ENCODE data around the gene MYO16. TPM values are rescaled to one million over a fixed set of nuclear protein-coding genes. Genes with fewer than 3 reads are reported as not detected.

The MYO16 gene
- total RNA-seq, 1 donor from 2014 or later: not detected

DNA sequence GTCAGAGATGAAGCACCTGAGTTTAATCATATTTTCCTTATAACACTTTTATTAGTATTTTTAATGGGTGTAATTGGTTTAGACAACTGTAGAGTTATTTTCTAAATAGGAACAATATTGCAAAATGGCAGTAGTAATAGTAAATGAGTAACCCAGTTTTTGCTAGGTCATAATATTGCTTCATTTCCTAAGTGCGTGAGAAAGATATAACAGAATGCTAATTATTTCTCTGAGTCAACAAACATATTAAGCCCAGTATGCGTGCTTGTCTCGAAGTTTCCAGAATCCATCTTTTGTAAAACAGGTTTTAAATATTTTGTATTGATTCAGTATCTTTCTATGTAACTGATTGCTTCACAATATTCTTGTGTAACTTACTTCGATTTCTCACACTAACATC lies 315.3 kb downstream of the MYO16 start:
- FAIRE-seq (no peak), DNase-seq (ENCODE audit: low read depth) (peak; percentile 93)
- H3K4me3 ChIP-seq (ENCODE audit: low read depth, low read length): no peak overlapping the region
- H3K27me3 ChIP-seq (ENCODE audit: control insufficient read depth, insufficient read depth, low read length): no peaks in the 10 kb centered on the region
- TF ChIP-seq, protein P1, sequence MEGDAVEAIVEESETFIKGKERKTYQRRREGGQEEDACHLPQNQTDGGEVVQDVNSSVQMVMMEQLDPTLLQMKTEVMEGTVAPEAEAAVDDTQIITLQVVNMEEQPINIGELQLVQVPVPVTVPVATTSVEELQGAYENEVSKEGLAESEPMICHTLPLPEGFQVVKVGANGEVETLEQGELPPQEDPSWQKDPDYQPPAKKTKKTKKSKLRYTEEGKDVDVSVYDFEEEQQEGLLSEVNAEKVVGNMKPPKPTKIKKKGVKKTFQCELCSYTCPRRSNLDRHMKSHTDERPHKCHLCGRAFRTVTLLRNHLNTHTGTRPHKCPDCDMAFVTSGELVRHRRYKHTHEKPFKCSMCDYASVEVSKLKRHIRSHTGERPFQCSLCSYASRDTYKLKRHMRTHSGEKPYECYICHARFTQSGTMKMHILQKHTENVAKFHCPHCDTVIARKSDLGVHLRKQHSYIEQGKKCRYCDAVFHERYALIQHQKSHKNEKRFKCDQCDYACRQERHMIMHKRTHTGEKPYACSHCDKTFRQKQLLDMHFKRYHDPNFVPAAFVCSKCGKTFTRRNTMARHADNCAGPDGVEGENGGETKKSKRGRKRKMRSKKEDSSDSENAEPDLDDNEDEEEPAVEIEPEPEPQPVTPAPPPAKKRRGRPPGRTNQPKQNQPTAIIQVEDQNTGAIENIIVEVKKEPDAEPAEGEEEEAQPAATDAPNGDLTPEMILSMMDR (IDR thresholded peaks at IDR 0.05; ENCODE audit: insufficient read depth, low read length, severe bottlenecking): no peak
- no peaks in the 10 kb centered on the region for H3K36me3 ChIP-seq (ENCODE audit: control insufficient read depth, insufficient read depth, low read length)

DNA sequence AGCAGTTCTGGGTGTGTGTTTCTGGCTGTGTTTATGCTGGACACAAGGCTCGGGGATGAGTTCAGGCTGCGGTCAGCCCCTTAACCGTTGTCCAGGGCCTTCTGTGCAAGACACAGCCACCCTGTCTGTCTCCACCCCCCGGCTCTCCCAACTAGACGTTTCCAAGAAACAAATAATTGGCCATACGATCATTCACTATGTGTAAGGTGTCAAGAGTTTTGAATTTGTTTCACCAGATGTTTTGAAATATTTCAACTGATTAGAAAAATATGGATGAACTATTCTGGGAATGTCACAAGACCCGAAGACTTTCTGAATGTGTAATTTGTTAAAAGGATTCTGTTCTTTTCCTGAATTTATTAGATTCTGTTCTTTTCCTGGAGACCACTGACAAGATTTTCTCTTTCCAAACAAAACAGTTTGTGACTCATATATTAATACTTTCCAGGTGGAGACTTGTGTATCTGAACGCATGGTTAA lies 318.2 kb downstream of the MYO16 start:
- FAIRE-seq (no peak), DNase-seq (ENCODE audit: low read depth) (no peak)
- Histone ChIP-seq H3K36me3 (ENCODE audit: control insufficient read depth, insufficient read depth, low read length) (no peaks in the 10 kb centered on the region), H3K27me3 (ENCODE audit: control insufficient read depth, insufficient read depth, low read length) (no peaks in the 10 kb centered on the region), H3K4me3 (ENCODE audit: low read depth, low read length) (no peak overlapping the region)
- TF ChIP-seq, protein P1 (IDR thresholded peaks at IDR 0.05; ENCODE audit: insufficient read depth, low read length, severe bottlenecking): no peak

DNA sequence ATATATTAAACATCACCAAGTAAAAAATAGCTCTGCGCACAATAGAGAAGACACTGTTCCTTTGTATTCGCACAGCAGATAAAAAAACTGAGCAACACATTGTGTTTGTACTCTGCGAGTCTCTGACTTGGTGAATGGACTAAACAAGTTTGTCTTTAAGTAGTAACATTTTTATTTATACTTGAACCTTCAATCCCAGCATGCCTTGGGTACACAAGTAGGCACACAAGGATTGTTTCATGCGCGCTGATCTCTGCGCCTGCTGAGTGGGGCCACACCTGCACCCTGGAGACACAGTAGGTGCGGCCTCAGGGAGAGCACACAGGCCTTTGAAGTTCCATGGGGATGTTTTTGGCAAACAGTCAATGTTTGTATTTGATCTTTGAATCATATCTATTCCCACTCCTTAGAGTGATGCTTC lies 318.9 kb downstream of the MYO16 start:
- no peak for FAIRE-seq
- Histone ChIP-seq H3K4me3 (ENCODE audit: low read depth, low read length) (no peak overlapping the region), H3K27me3 (ENCODE audit: control insufficient read depth, insufficient read depth, low read length) (no peaks in the 10 kb centered on the region), H3K36me3 (ENCODE audit: control insufficient read depth, insufficient read depth, low read length) (no peaks in the 10 kb centered on the region)
- DNase-seq (ENCODE audit: low read depth): peak; percentile 81
- TF ChIP-seq, protein P1 (IDR thresholded peaks at IDR 0.05; ENCODE audit: insufficient read depth, low read length, severe bottlenecking): no peak

DNA sequence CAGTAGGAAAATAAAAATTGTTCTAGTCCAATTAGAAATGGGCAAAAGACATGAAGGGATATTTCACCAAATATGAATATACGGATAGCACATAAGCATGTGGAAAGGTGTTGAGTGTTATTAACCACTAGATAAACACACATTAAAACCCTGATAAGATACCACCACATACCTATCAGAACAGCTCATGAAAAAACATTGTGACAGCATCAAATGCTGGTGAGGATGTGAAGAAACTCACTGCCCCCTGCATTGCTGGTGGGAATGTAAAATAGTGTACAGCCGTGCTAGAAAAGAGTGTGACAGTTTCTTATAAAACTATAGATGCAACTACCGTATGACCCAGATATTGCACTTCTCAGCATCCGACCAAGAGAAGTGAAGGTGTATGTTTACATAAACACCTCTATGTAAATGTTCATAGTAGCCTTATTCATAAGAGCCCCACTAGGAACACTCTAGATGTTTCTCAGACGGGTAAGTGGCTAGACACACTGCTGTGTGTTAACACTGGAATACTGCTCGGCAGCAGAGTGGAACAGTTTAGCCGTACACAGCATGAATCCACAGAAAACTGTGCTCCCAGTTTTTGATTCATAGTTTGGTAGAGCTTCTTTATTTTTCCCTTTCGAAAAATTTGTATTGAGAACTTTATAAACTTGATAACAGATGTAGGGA lies 321.1 kb downstream of the MYO16 start:
- TF ChIP-seq, protein P1 (IDR thresholded peaks at IDR 0.05; ENCODE audit: insufficient read depth, low read length, severe bottlenecking): no peak
- DNase-seq (ENCODE audit: low read depth) (peak; percentile 29), FAIRE-seq (no peak)
- Histone ChIP-seq H3K27me3 (ENCODE audit: control insufficient read depth, insufficient read depth, low read length) (no peaks in the 10 kb centered on the region), H3K36me3 (ENCODE audit: control insufficient read depth, insufficient read depth, low read length) (no peaks in the 10 kb centered on the region), H3K4me3 (ENCODE audit: low read depth, low read length) (no peak overlapping the region)

GRCh38 chr13:108955741-108956140 lies 326.3 kb downstream of the MYO16 start:
- TF ChIP-seq, protein P1 (IDR thresholded peaks at IDR 0.05; ENCODE audit: insufficient read depth, low read length, severe bottlenecking): no peak
- Histone ChIP-seq H3K27me3 (ENCODE audit: control insufficient read depth, insufficient read depth, low read length) (no peaks in the 10 kb centered on the region), H3K4me3 (ENCODE audit: low read depth, low read length) (no peak overlapping the region), H3K36me3 (ENCODE audit: control insufficient read depth, insufficient read depth, low read length) (no peaks in the 10 kb centered on the region)
- no peak for DNase-seq (ENCODE audit: low read depth)
- no peak for FAIRE-seq
